ENCODE measurements around the gene CACNG6.
A peak's percentile ranks its signal among the peaks of the same experiment; 100 is the strongest.
"Not testable (repeated sequence)": the region's sequence is repeated elsewhere in the genome, so short reads cannot be mapped to it uniquely, and the experiment has no call there.

Gene CACNG6

GRCh38 chr19:53999694-54000093 lies 8.3 kb downstream of the CACNG6 start:
- no peak for DNase-seq

- no peak for DNase-seq
Observed at GRCh38 chr19:54001496-54001895, 10.1 kb downstream of the CACNG6 start.

GRCh38 chr19:54002495-54003315 lies 11.3 kb downstream of the CACNG6 start:
- no peak for DNase-seq

GRCh38 chr19:54009440-54009839 lies 18.0 kb downstream of the CACNG6 start:
- no peak for DNase-seq

GRCh38 chr19:54010474-54010873 lies 19.0 kb downstream of the CACNG6 start:
- DNase-seq = no peak

GRCh38 chr19:54011507-54012211 lies 20.2 kb downstream of the CACNG6 start:
- DNase-seq = no peak

- DNase-seq = no peak
Observed at GRCh38 chr19:54013866-54014265, 22.4 kb downstream of the CACNG6 start.

GRCh38 chr19:54014920-54015560 lies 23.6 kb downstream of the CACNG6 start:
- no peak for DNase-seq

- DNase-seq = no peak
Observed at GRCh38 chr19:54017261-54017660, 25.8 kb downstream of the CACNG6 start.

- no peak for DNase-seq
Observed at GRCh38 chr19:54021363-54021762, 29.9 kb downstream of the CACNG6 start.

GRCh38 chr19:54021932-54022331 lies 30.5 kb downstream of the CACNG6 start:
- DNase-seq = no peak

- DNase-seq = no peak
Observed at GRCh38 chr19:54023191-54023590, 31.8 kb downstream of the CACNG6 start.

- DNase-seq = no peak
Observed at GRCh38 chr19:54024660-54025059, 33.2 kb downstream of the CACNG6 start.

GRCh38 chr19:54026656-54027055 lies 35.2 kb downstream of the CACNG6 start:
- no peak for DNase-seq

GRCh38 chr19:54029301-54029700 lies 37.9 kb downstream of the CACNG6 start:
- no peak for DNase-seq

- peak in 48 of 58 donors; percentile 1 to 73 (median 22) for DNase-seq
Observed at GRCh38 chr19:54029930-54030490, 38.6 kb downstream of the CACNG6 start.

- DNase-seq = no peak
Observed at GRCh38 chr19:54030895-54031586, 39.6 kb downstream of the CACNG6 start.

- peak in 30 of 58 donors; percentile 1 to 72 (median 23) for DNase-seq
Observed at GRCh38 chr19:54035215-54036178, 44.1 kb downstream of the CACNG6 start.

GRCh38 chr19:54036542-54036941 lies 45.1 kb downstream of the CACNG6 start:
- DNase-seq = not testable (repeated sequence)

- DNase-seq = no peak
Observed at GRCh38 chr19:54040003-54040402, 48.6 kb downstream of the CACNG6 start.

Data from anterior cingulate cortex (tissue), 58 donors.